Esophagus squamous epithelium (tissue), 4 donors: ENCODE results near the gene EEF1AKMT1.

ENCODE experiments used
- POLR2A ChIP-seq, 4 donors: fragments of 450-650 bp; IDR thresholded peaks; one replicate each; pipeline ENCODE4 v1.6.1; 2017; ENCODE audit warnings: antibody characterized with exemption in 4 of 4, mild to moderate bottlenecking in 4 of 4, moderate library complexity in 3 of 4
- TF ChIP-seq, protein P1 (sequence below), 6 experiments: fragments of 450-650 bp in 4 of 6; fragments of 200-600 bp in 2 of 6; sonication (generic) in 2 of 6; IDR thresholded peaks; one replicate each; pipeline ENCODE4 v1.5.1; 2016 to 2019; ENCODE audit warnings: antibody characterized with exemption in 6 of 6, mild to moderate bottlenecking in 4 of 6, moderate library complexity in 4 of 6

- TF ChIP-seq, protein P1, sequence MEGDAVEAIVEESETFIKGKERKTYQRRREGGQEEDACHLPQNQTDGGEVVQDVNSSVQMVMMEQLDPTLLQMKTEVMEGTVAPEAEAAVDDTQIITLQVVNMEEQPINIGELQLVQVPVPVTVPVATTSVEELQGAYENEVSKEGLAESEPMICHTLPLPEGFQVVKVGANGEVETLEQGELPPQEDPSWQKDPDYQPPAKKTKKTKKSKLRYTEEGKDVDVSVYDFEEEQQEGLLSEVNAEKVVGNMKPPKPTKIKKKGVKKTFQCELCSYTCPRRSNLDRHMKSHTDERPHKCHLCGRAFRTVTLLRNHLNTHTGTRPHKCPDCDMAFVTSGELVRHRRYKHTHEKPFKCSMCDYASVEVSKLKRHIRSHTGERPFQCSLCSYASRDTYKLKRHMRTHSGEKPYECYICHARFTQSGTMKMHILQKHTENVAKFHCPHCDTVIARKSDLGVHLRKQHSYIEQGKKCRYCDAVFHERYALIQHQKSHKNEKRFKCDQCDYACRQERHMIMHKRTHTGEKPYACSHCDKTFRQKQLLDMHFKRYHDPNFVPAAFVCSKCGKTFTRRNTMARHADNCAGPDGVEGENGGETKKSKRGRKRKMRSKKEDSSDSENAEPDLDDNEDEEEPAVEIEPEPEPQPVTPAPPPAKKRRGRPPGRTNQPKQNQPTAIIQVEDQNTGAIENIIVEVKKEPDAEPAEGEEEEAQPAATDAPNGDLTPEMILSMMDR (IDR thresholded peaks at IDR 0.05) = no peak
- no peak for TF ChIP-seq POLR2A (IDR thresholded peaks at IDR 0.05)
Measured at GRCh38 chr13:20680416-20681080, 93.2 kb downstream of the EEF1AKMT1 start.
